ENCODE data around the gene CCNH.

DNA sequence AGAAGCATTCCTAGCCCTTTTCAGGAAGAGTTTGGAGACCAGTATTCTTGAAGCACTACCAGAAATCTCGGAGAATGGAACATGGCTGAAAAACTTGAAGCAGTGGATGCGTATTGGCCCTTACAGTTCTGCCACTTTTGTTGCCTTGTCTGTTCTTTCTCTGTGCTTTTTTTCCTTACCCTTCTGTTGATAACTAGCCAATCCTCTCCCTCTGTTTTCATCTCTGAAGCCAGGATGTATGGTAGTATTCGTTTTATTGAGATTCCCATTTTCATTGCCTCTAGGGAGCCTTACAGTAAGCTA is 564 bp upstream of the CCNH start:
- TF ChIP-seq, protein P1, sequence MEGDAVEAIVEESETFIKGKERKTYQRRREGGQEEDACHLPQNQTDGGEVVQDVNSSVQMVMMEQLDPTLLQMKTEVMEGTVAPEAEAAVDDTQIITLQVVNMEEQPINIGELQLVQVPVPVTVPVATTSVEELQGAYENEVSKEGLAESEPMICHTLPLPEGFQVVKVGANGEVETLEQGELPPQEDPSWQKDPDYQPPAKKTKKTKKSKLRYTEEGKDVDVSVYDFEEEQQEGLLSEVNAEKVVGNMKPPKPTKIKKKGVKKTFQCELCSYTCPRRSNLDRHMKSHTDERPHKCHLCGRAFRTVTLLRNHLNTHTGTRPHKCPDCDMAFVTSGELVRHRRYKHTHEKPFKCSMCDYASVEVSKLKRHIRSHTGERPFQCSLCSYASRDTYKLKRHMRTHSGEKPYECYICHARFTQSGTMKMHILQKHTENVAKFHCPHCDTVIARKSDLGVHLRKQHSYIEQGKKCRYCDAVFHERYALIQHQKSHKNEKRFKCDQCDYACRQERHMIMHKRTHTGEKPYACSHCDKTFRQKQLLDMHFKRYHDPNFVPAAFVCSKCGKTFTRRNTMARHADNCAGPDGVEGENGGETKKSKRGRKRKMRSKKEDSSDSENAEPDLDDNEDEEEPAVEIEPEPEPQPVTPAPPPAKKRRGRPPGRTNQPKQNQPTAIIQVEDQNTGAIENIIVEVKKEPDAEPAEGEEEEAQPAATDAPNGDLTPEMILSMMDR (IDR thresholded peaks at IDR 0.05) = no peak
- no peak for TF ChIP-seq POLR2A (IDR thresholded peaks at IDR 0.05; ENCODE audit: low read depth)
- no peak for TF ChIP-seq POLR2AphosphoS5 (IDR thresholded peaks at IDR 0.05)
